ENCODE measurements around the gene KMT2B. TPM values are rescaled to one million over a fixed set of nuclear protein-coding genes. Genes with fewer than 3 reads are reported as not detected.

The KMT2B gene
- total RNA-seq, 1 donor from 2014 or later: 36.6 TPM

GRCh38 chr19:35743640-35744429 is 26.0 kb downstream of the KMT2B start:
- Histone ChIP-seq H3K27me3 (no peaks in the 10 kb centered on the region), H3K9me3 (no peaks in the 10 kb centered on the region), H3K4me3 (peak overlapping the region; percentile 93), H3K4me1 (peaks cover 38% of the 10 kb centered on the region), H3K27ac (peak overlapping the region; percentile 100), H3K36me3 (peaks cover 6% of the 10 kb centered on the region)
- intact Hi-C loops (cut with DNase I): no loop called here
- no peak for DNase-seq
- no peak for TF ChIP-seq CTCF (IDR thresholded peaks at IDR 0.05)
- ATAC-seq: no peak

GRCh38 chr19:35744430-35745327 is 26.9 kb downstream of the KMT2B start:
- no peaks in the 10 kb centered on the region for H3K36me3 ChIP-seq
- DNase-seq (peak; percentile 97), ATAC-seq (peak; percentile 75)
- peak overlapping the region; percentile 93 for H3K4me3 ChIP-seq
- peak; percentile 39 for TF ChIP-seq CTCF (IDR thresholded peaks at IDR 0.05)
- H3K9me3 ChIP-seq: no peaks in the 10 kb centered on the region
- peaks cover 42% of the 10 kb centered on the region for H3K4me1 ChIP-seq
- intact Hi-C loops (cut with DNase I): no loop called here
- H3K27me3 ChIP-seq: no peaks in the 10 kb centered on the region
- peak overlapping the region; percentile 100 for H3K27ac ChIP-seq

- intact Hi-C loops (cut with DNase I): no loop called here
- TF ChIP-seq CTCF (IDR thresholded peaks at IDR 0.05): no peak
- ATAC-seq (peak; percentile 76), DNase-seq (peak; percentile 98)
- Histone ChIP-seq H3K4me1 (peaks cover 38% of the 10 kb centered on the region), H3K9me3 (no peaks in the 10 kb centered on the region), H3K27ac (peak within 1 kb of the TSS; percentile 100), H3K27me3 (no peaks in the 10 kb centered on the region), H3K4me3 (peak within 1 kb of the TSS; percentile 93), H3K36me3 (no peaks in the 10 kb centered on the region)
Observed at GRCh38 chr19:35745328-35746086, 27.7 kb downstream of the KMT2B start, which contains the start of the genes PSENEN and U2AF1L4. Gene PSENEN (plus strand): TSS chr19:35745651. CDS start chr19:35745931, 280 bp downstream. Gene U2AF1L4 (minus strand): TSS chr19:35745418. CDS start chr19:35745391, 27 bp downstream.

- no peaks in the 10 kb centered on the region for H3K27me3 ChIP-seq
- peaks cover 37% of the 10 kb centered on the region for H3K4me1 ChIP-seq
- no peak for TF ChIP-seq CTCF (IDR thresholded peaks at IDR 0.05)
Observed at GRCh38 chr19:35746087-35746462, 28.3 kb downstream of the KMT2B start.

GRCh38 chr19:35746531-35746930 is 28.7 kb downstream of the KMT2B start:
- Histone ChIP-seq H3K27ac (peak overlapping the region; percentile 100), H3K4me1 (peaks cover 35% of the 10 kb centered on the region)

More at GRCh38 chr19:35746087-35746462, 28.3 kb downstream of the KMT2B start:
- Histone ChIP-seq H3K27ac (peak overlapping the region; percentile 100), H3K9me3 (no peaks in the 10 kb centered on the region), H3K36me3 (no peaks in the 10 kb centered on the region), H3K4me3 (peak overlapping the region; percentile 93)
- no peak for DNase-seq
- intact Hi-C loops (cut with DNase I): no loop called here
- no peak for ATAC-seq

More at GRCh38 chr19:35746531-35746930, 28.7 kb downstream of the KMT2B start:
- TF ChIP-seq CTCF (IDR thresholded peaks at IDR 0.05): no peak
- ATAC-seq (no peak), DNase-seq (no peak)
- Histone ChIP-seq H3K27me3 (no peaks in the 10 kb centered on the region), H3K9me3 (no peaks in the 10 kb centered on the region), H3K36me3 (peaks cover 2% of the 10 kb centered on the region), H3K4me3 (peak overlapping the region; percentile 93)
- intact Hi-C loops (cut with DNase I): no loop called here

Data from upper lobe of right lung (tissue), 1 donor.